Cerebellar cortex (tissue), 1 donor: ENCODE measurements around the gene HSPH1.
A peak's percentile ranks its signal among the peaks of the same experiment; 100 is the strongest.
"Not testable (repeated sequence)": the region's sequence is repeated elsewhere in the genome, so short reads cannot be mapped to it uniquely, and the experiment has no call there.

Source experiments
- DNase-seq: peaks from one replicate; pipeline ENCODE4 v3.0.0-alpha.2; 2015; ENCODE audit warnings: low spot score

HSPH1 gene

DNA sequence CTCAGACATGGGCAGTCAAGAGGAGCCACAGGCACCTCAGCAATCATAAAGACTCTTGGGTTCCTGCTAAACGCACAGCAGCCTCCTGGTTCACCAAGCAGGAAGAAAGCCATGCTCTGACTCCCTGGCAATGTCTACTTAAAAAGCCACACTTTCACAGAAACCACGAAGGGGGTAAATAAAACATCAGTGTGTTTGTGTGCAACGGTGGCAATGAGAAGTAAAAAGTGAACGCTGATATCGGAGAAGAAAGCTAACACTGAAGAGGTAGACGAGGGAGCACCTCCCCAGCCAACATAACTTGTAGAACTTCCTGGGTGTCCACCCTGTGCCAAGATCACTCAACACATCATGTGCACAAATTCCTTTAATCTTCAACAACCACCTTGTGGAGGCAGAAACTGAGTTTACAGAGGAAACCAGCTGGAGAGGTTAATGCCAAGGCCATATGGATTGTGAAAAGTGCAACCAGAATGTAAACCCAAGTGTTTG is 30.2 kb downstream of the HSPH1 start:
- DNase-seq: no peak

DNA sequence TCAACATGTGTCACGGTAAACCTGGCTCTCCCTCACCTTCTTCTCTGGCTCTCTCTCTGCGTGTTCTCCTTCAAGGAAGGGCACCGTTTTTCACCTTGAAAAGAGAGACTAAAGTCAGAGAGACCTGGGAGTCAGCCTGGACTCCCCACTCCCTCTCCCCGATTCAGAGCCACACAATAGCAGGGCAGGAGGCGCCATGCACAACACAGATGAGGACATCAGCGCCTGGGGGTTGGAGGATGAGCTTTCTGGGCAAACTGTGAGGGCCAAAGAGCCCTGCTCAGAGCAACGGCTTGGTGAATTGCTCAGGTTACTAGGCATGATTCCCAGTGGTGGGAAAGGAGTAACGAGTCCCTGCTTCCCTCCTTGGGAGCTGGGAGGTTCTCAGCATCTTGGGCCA is 32.3 kb downstream of the HSPH1 start:
- no peak for DNase-seq

DNA sequence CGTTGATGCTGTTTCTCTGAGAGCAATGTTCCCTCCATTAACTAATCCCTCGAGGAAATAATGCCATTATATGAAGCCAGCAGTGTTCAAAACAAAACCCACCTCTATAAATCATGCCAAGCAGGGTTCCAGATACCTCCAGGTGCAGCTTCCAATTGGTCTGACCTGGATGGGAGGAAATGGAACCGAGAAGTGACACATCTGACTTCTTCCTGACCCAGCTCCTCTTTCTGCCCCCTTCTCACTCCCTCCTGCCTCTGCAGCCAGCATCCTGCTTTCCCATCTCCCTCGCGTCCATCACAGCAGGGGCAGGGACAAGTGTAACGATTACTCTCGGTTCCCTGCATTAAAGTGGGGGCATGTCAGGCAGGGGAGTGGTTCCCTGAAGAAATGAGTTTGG is 37.5 kb downstream of the HSPH1 start:
- no peak for DNase-seq

DNA sequence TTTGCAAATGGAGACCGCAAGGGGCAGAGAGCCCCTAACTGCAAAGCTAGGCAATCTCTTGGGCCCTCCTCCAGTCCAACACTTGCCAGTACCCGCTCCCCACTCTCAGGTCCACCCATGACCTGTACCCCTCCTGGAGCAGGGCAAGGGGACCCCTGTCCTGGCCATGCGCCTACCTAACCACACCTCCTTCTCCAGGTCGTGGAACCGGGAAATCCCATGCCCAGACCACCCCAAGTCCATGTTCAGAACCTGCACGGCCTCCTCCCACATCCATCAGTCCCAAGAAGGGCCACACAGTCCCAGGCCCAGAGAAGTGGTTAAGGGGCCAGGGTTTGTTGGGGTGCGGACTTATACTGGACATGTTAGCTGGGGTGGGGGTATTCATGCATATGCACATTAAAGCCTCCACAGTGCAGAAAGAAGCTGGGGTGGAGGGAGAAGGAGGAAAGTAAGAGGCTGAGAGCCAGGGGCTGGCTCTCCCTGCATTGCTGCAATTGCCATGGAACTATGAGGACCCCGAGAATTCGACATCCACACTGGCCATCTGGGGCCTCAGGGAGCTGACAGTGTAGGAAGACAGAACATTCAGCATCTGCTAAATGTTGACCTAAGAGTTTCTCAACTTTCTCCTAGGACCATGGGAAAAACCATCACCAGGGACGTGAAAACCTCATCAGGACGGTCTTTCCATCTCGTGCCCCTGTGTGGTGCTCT is 39.0 kb downstream of the HSPH1 start:
- DNase-seq: no peak

DNA sequence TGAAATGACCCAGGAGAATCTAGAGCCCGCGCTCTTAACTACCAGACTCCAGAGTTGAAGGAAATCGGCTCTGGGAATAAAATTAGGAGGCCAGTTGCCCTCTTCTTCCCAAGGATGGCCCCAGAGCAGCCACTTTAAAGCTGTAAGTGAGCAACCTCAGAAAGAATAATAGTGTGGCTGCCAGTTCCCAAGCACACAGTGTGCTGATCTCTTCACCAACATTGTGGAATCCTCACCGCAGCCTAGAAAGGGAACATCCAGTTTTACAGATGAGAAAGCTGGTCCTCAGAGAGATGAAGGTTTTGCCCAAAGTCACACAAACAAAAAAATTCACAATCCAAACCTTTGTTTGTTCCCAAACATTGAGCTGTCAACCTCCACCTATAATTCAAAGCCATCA is 39.6 kb downstream of the HSPH1 start:
- no peak for DNase-seq

DNA sequence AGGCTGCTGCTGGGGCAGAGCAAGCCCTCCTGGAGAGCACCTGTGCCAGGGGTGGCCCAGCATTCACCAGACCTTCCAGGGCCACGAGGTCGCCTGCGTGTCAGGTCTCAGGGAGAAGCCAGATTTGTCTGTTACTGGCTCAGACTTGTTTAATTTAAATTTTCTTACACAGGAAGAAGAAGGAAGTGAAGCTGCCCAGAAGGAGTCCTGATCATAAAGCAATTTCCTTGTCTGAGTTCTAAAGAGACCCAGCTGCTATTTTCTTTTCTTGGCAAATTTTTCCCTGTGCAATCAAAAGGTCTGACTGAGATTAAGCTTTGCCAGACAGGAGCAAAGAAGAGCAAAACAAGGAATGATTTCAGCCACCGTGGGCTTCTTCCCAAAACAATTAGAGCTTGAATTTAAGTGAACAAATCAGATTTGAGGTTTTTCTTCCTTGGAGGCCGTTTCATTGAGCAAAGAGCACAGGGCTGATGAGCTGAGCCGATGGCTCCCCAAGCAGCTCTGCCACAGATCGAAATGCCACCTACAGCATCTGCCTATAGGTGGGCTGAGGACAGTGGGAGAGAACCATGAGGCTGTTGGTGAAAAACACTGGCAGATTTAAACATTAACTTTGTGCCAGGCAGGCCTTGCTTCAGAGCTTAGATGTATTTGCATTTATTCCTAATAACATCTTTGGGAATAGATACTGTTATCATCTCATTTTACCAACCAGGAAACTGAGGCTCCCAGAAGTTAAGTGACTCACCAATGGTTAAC is 40.1 kb downstream of the HSPH1 start:
- no peak for DNase-seq

DNA sequence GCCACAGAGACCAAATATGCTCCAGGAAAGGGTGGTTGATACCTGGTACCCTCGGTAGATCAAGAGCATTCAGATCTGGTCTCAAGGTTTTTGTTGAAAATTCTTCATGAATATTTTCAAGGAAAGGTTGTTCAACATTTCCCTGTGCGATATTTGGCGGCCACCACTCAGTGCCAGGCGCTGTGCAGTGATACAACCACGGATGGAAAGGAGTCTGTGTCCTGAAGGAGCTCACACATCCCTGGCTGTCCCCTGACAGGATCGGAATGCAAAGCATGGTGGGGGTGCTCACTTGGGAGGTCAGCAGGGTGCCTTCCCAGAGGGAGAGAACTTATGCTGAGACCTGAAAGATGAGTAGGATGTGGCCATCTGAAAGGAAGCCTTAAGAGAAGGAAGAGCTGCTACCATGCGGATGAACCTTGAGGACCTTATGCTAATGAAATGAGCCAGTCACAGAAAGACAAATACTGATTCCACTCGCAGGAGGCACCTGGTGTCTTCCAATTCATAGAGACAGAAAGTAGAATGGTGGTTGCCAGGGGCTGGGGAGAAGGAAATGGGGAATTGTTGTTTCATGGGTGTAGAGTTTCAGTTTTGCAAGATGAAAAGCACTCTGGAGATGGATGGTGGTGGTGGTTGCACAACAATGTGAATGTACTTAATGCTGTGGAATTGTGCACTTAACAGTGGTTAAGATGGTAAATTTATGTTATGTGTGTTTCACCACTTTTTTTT is 41.6 kb downstream of the HSPH1 start:
- no peak for DNase-seq

DNA sequence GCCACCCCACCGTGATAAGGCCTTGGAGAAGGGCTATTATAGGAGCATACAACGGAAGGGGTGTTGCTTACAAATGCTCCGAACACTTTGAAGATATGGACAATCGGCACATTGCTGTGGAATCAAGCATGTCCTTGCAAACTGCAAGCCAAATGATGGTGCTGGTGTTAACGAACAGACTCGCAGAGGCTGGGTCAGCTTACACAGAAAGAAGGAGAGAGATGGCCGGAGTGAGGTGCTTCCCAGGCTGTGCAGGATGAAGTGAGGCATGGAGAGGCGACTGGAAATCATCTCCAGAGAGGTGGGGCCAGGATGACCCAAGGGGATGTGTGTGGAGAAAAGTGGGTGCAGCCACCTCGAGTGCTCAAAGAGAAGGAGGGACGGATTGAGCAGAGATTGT is 42.2 kb downstream of the HSPH1 start:
- DNase-seq: no peak

DNA sequence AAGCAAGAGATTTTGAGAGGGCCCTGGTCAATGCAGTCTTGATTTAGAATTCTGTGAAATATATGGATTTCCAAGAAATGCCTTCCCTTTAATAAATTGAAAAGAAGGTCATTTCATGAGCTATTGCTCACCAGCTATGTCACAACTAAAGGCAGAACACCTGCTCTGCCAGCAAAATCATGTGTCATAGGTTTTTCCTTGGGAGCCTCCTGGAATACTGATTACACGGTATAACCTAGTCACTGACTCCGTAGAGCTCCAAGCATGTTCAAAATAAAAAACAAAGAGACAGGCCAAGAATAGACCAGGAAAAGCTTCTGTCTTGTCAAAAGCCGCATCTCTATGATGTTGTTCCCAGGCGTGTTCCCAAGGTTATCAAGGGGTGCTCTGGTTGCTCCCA is 45.5 kb downstream of the HSPH1 start:
- no peak for DNase-seq

DNA sequence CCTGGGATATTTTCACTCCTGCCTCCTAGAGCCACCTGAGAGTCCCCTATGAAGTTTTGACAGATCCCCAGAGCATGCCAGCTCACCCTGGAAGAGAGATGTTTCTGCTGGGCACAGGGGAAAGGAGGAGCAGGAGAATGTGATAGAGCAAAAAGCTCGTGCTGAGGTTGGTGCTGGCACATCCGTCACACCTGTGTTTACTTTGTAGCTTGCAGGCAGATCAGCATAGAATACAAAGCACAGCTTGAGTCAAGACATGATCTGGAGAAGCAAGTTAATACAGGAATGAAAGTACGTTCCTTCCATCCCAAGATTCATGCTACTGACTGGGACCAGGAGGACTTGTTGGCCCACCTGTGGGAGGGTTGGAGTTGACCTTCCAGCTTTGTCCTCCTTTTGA is 46.1 kb downstream of the HSPH1 start:
- no peak for DNase-seq

DNA sequence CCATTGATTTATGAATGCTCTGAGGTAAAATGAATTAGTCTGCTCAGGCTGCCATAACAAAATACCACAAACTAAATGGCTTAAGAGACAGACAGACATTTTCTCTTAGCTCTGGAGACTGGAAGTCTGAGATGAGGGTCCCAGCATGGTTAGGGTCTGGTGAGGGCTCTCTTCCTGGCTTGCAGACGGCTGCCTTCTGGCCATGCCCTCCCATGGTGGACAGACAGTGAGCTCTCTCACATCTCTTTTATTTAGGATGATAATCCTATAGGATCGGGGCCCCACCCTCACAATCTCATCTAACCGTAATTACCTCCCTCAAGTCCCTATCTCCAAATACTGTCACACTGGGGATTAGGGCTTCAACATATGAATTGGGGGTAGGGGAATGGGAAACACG is 47.1 kb downstream of the HSPH1 start:
- DNase-seq: no peak

DNA sequence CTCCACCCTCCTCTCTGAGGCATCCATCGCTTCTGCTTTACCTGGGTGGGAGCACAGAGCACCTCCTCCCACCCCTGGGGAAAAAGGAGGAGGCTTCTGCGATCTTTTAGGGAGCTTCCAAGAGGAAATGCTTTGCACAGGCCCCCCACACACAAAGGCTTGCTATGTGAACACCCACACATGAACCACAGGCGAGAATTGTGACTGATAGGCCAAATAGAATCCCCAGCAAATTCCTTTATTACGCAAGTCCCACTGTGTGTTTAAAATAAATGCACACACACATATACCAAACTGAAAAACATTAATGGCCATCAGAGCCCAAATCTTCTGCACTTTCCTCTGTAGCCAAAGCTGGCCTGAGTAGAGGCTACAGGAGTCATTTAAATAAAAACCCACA is 50.6 kb downstream of the HSPH1 start:
- no peak for DNase-seq

DNA sequence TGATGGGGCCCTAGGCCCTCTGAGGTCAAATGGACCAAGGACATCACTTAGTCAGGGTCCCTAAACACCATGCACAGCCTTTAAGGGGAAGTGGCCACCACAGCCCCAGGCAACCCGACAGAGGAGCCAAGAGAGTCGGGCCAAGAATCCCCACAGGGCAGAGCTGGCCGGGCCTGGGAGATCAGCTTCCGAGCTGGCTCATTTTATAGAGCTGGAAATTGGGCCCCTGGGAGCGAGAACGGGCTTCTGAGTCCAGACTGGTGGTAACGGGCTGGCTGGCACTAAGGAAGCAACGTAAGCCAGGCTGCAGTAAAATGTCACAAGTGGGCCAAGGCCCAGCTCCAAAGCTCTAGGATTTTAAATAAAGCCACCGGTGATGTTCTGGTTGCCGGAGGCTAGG is 51.1 kb downstream of the HSPH1 start:
- DNase-seq: no peak

DNA sequence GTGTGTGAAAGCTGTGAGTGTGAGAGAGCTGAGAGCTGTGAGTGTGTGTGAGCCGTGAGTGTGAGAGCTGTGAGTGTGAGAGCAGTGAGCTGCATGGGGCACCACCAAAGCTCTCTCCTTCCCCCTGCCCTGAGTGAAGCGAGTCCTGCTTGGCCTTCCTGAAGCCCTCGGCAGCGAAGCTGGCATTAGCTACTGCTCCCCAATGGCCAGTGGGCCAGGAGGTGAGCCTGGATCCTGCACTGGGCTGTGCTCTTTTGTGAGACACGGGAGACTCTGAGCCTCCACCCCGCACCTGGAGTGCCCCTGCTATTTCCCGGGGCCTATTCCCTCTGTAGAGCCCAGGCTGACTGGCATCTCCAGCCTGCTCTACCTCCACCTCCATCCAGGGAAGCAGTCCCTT is 51.5 kb downstream of the HSPH1 start:
- no peak for DNase-seq

DNA sequence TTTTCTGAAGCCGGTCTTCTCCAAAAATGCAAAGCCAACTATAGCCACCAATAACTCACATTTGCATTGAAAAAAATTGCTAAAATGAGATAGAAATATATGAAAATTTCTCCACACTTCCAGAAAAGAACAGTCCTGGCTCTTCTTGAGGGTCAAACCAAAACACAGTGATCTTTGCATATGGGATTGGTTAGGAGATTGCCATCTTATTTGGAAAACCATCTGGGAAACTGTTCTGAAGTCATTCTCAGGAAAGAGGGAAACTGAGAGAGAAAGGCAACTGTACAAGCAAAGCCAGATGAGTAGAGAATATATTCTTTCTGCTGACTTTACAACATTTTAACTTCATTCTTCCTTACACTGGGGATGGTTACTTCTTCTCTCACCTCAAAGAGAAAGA is 54.6 kb downstream of the HSPH1 start:
- no peak for DNase-seq

DNA sequence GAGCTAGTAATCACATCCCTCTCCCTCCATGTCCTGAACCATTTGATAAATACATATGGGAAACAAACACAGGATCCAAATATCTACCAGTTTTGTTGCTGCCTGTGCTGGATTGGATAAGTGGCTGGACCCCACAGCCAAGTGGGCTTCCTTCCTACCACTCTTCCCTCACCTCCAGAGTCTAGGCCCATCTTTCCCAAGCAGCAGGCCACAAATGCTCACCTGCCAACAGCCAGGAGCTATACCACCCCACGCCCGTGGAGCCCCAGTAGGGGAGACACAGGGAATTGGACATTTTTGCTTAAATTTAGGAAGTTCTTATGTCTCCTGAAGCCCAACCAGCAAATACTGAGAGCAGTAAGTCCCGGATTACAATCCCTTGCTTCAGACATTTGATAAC is 55.8 kb downstream of the HSPH1 start:
- DNase-seq: no peak

DNA sequence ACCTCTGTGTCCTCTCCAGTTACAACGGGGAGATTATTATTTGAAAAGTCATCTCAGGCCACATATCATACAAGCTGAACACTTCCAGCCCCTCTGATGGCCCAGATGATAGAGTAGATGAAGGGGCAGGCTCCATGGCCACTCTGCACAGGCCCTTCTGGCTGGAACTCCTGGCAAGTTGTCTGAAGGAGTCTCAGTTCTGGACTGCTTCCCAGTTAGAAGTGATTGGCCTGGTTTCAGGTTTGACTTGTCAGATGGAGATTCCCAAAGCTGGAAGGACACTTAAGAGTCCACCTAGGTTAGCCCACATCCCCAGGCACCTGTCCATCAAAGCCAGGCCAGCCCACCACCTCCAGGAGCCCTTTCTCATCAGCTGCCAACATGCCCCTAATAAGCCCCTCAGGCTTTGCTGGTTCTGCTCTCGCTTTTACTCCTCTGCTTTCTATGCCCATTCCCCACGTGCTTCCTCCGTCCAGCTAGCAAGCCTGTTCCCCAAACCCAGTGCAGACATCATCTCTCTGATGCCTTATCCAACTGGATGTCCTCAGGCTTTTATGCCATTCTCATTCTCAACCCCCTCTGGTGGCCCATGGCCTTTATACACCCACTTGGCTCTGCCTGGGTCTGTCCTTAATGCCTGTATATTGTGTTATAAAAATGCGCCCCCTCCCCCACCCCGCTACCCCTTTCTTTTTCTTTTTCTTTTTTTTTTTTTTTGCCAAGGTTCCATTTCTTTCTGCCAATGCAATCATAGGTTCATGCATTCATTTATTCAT is 56.5 kb downstream of the HSPH1 start:
- DNase-seq: peak; percentile 5

DNA sequence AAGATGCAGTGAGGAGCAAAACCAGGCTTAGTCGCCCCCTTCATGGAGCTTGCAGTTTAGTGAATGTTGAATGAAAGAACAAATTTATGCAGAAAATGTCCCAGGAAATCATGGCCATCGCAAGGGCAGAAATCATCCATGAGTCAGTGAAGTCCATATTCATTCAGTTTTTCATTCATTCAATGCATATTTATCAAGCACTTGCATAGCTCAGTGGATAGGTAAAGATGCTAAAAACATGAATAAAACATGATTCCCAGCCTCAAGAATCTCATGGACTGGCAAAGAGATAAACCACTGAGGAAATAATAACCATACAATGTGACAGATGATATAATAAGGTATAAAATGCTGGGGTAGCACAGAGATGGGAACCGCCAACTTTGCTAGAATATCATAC is 58.8 kb downstream of the HSPH1 start:
- no peak for DNase-seq

DNA sequence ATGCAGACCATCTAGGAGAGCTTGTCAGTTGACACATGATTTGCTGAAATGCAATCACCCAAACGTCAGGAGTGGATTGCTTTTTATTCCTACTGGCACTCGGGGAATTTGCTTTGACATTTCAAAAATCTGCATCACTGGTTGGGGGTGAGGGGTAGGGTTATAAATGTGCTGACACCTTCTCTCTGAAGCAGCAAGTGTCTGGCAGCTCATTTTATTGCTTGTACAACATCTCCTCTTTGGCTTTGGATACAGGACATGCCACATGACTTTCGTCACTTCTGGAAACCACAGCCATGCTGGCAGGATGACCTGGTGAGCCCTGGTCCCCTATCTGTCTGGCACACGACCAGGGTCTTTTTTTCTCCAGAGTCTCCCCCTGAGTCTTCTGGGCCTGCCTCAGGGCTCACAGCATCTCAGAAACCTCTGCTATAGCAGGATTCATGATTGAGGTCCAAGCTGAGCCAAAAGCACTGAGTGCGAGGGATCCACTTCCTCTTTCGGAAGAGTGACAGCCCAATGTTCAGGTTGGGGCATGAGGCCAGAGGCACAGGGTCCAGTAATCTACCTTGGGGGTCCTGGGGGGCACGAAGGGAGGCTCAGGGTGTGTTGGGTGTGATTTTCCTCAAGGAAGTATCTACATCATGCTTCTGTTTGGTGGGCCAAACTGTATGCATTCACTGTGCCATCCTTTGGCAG is 60.1 kb downstream of the HSPH1 start:
- DNase-seq: no peak

DNA sequence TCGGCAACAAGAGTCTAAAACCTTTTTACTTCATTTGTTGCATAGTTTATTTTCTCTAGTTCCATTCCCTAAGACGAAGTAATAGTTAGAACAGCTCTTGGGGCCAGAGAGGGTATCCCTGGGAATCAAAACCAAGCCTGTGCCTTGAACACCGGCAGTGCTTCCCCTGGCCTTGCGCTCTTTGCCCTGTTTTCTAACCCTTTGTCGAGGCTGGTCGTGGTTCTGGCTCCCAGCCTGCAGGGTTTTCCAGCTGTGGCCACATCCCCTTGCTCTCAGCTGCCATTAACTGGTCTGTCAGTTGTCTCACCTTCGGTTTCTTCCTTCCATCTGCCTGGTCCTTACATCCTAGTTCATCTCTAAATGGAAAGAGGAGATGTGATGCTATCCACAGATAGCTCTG is 61.0 kb downstream of the HSPH1 start:
- DNase-seq: no peak

DNA sequence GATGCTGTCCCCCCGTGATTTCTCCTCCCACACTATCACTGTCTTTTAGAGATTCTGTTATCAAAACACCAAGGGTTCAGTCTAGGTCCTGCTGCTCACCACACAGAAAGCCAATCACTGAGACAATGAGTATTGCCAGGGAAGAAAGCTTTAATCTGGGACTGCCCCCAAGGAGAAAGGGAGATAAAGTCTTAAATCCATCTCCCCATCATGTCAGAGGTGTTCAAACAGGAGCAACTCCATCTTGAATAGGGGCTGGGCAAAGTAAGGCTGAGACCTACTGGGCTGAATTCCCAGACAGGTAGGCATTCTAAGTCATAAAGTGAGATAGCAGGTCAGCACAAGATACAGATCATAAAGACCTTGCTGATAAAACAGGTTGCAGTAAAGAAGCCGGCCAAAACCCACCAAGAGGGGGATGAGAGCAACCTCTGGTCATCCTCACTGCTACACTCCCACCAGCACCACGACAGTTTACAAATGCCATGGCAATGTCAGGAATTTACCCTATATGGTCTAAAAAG is 63.7 kb downstream of the HSPH1 start:
- not testable (repeated sequence) for DNase-seq
